Measurements from ENCODE around the gene RBM10.
"Not testable (repeated sequence)": the region's sequence is repeated elsewhere in the genome, so short reads cannot be mapped to it uniquely, and the experiment has no call there.

RBM10 gene

GRCh38 chrX:47144626-47145394, at the start of gene RBM10, which contains the start of gene NDUFB11:
Gene RBM10, plus strand, starts transcription at chrX:47145221. Its CDS starts 2,261 bp downstream, at chrX:47147482.
Gene NDUFB11, minus strand, starts transcription at chrX:47144702. Its CDS starts 23 bp downstream, at chrX:47144679.
- peak; percentile 79 for DNase-seq

GRCh38 chrX:47097018-47097417, 48.0 kb upstream of the RBM10 start:
- no peak for DNase-seq

GRCh38 chrX:47098338-47099094, 46.5 kb upstream of the RBM10 start:
- no peak for DNase-seq

- no peak for DNase-seq
These were observed 43.8 kb upstream of the RBM10 start for GRCh38 chrX:47101206-47101605.

- not testable (repeated sequence) for DNase-seq
These were observed 33.9 kb upstream of the RBM10 start for GRCh38 chrX:47110936-47111615.

- no peak for DNase-seq
These were observed 32.6 kb upstream of the RBM10 start for GRCh38 chrX:47112316-47112954.

- DNase-seq = not testable (repeated sequence)
These were observed 28.4 kb upstream of the RBM10 start for GRCh38 chrX:47116551-47117110.

- not testable (repeated sequence) for DNase-seq
These were observed 20.6 kb upstream of the RBM10 start for GRCh38 chrX:47124466-47124865.

GRCh38 chrX:47129157-47129898, 15.7 kb upstream of the RBM10 start:
- peak; percentile 88 for DNase-seq

- no peak for DNase-seq
These were observed 15.1 kb upstream of the RBM10 start for GRCh38 chrX:47129899-47130358.

- no peak for DNase-seq
These were observed 11.5 kb upstream of the RBM10 start for GRCh38 chrX:47133493-47133892.

- DNase-seq = not testable (repeated sequence)
These were observed 9.4 kb upstream of the RBM10 start for GRCh38 chrX:47135650-47136049.

GRCh38 chrX:47138171-47138570, 6.8 kb upstream of the RBM10 start:
- no peak for DNase-seq

- no peak for DNase-seq
These were observed 961 bp upstream of the RBM10 start for GRCh38 chrX:47143894-47144625.

GRCh38 chrX:47145395-47146120, 537 bp downstream of the RBM10 start:
- DNase-seq = peak; percentile 34

GRCh38 chrX:47146121-47146935, 1.3 kb downstream of the RBM10 start:
- peak; percentile 10 for DNase-seq

- DNase-seq = no peak
These were observed 2.2 kb downstream of the RBM10 start for GRCh38 chrX:47146936-47147859.

- DNase-seq = no peak
These were observed 3.9 kb downstream of the RBM10 start for GRCh38 chrX:47148946-47149345.
